Stomach smooth muscle (tissue), 2 donors: ENCODE results near the gene ARID5A.
A peak's percentile ranks its signal among the peaks of the same experiment; 100 is the strongest.

ENCODE experiments used
- H3K27ac ChIP-seq: one replicate; pipeline ENCODE4 v1.7.0; 2013; ENCODE audit warnings: mild to moderate bottlenecking, low read length, inconsistent platforms
- H3K27me3 ChIP-seq, 2 donors: one replicate each; pipeline ENCODE4 v1.7.0; 2013; ENCODE audit warnings: low read length in 2 of 2; ENCODE audit not compliant: insufficient read depth in 2 of 2, control insufficient read depth in 1 of 2
- H3K36me3 ChIP-seq, 2 donors: one replicate each; pipeline ENCODE4 v1.7.0; 2013; ENCODE audit warnings: low read length in 2 of 2; ENCODE audit not compliant: control insufficient read depth in 2 of 2, insufficient read depth in 2 of 2
- H3K4me1 ChIP-seq: one replicate; pipeline ENCODE4 v1.7.0; 2013; ENCODE audit warnings: low read length; ENCODE audit not compliant: control insufficient read depth, insufficient read depth
- H3K4me3 ChIP-seq, 2 donors: one replicate each; pipeline ENCODE4 v1.7.0; 2013; ENCODE audit warnings: low read length in 2 of 2
- H3K9ac ChIP-seq, 2 donors: one replicate each; pipeline ENCODE4 v1.7.0; 2013; ENCODE audit warnings: low read length in 2 of 2, mild to moderate bottlenecking in 1 of 2
- H3K9me3 ChIP-seq, 2 donors: one replicate each; pipeline ENCODE4 v1.7.0; 2013; ENCODE audit warnings: low read length in 2 of 2; ENCODE audit not compliant: control insufficient read depth in 2 of 2
- donor health status: healthy.
- donor health status: Pancreatic carcinoma.

Gene ARID5A

GRCh38 chr2:96508521-96509113, 27.9 kb upstream of the ARID5A start:
- Histone ChIP-seq H3K36me3 (no peaks in the 10 kb centered on the region), H3K4me1 (peaks cover 17% of the 10 kb centered on the region), H3K9me3 (no peaks in the 10 kb centered on the region), H3K9ac (no peak overlapping the region), H3K27me3 (peaks cover 2 to 4% of the 10 kb centered on the region in 2 donors), H3K27ac (no peak overlapping the region), H3K4me3 (peak overlapping the region in 1 of 2 donors; percentile 70)

DNA sequence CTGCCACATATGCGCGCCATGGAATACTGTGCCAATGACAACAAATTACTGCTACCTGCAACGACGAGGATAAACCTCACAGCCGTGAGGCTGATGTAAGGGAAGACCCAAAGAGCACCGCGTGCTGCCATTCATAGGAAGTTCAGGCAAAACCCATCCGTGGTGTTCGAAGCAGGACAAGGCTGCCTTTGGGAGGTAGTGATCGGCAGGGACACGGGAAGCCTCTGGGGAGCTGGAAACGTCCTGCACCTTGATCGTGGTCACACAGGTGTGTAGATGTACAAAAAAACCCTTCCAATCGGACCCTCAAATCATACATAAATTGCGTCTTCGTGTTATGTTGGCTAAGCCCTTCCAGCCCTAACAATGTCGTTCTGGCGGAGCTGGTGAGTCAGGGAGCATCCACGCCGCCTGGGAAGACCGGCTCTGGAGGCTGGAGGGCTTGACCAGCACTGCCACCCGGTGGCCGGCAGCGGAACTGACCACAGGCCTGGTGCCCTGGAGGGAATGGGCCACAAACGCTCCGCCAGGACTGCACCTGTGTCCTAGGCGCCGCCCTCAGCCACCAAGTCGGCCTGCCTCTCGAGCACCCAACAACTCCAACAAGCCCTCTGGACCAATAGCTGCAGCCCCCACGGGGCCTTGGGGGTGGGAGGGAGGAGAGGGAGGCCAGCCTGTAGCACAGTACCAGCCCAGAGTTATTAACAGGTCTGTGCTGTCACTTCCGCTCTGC, 27.3 kb upstream of the ARID5A start:
- Histone ChIP-seq H3K9ac (no peak overlapping the region), H3K27me3 (peaks cover 2 to 3% of the 10 kb centered on the region in 2 donors), H3K4me1 (peaks cover 17% of the 10 kb centered on the region), H3K4me3 (peak overlapping the region in 1 of 2 donors; percentile 29), H3K36me3 (no peaks in the 10 kb centered on the region), H3K9me3 (no peaks in the 10 kb centered on the region), H3K27ac (no peak overlapping the region)

DNA sequence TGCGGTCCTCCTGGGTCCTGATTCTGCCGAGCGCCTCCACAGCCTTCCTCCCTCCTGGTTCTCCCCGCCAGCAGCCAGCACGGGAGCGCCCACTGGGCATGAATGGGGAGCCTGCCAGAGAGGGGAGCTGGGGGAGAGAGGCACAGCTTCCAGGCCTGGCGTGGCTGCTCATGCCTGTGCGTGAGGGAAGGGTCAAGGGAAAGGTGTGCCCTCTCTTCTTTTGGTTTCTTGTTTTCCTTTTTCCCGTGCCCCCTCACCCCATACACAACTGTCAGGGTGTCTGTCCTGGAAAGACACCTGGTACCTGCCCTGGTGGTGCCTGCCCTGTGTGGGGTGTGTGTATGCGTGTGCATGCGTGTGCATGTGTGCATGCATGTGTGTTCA, 26.7 kb upstream of the ARID5A start:
- H3K4me3 ChIP-seq = no peak overlapping the region
- H3K27ac ChIP-seq = no peak overlapping the region
- peaks cover 17% of the 10 kb centered on the region for H3K4me1 ChIP-seq
- no peak overlapping the region for H3K9ac ChIP-seq
- H3K36me3 ChIP-seq = no peaks in the 10 kb centered on the region
- H3K27me3 ChIP-seq = peaks cover 2 to 3% of the 10 kb centered on the region in 2 donors
- no peaks in the 10 kb centered on the region for H3K9me3 ChIP-seq

DNA sequence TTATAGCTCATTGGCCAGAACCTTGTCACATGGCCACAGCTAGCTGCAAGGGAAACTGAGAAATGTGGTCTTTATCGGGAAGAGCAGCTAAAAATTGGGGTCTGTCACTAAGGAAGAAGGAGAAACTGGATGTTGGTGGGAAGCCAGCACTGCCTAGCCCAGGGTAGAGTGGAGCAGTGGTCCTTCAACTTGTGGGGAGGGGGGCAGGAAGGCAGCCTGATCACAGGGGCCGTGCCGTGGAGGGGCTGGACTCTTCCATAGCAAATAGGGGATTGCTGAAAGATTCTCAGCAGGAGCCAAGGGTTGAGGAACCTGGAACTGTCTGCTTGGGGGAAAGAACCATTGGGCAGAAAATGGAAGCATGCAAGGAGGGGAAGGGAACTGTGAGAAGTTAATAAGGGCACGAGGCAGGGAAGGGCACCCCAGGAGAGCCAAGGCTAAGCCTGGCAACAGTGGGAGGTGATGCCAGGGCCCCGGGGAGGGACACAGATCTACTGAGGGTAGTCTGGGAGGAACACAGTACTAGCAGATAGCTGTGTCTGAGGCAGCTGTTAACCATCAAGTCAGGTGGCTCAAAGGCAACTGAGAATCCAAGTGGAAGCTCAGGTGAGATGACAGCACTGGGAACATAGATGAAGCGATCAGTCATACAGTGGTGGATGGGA, 25.5 kb upstream of the ARID5A start:
- H3K4me3 ChIP-seq = no peak overlapping the region
- H3K27ac ChIP-seq = no peak overlapping the region
- H3K9ac ChIP-seq = no peak overlapping the region
- H3K36me3 ChIP-seq = no peaks in the 10 kb centered on the region
- H3K9me3 ChIP-seq = no peaks in the 10 kb centered on the region
- H3K27me3 ChIP-seq = peaks cover 2 to 3% of the 10 kb centered on the region in 2 donors
- H3K4me1 ChIP-seq = peaks cover 17% of the 10 kb centered on the region

- Histone ChIP-seq H3K9ac (no peak overlapping the region), H3K9me3 (no peaks in the 10 kb centered on the region), H3K4me1 (peaks cover 17% of the 10 kb centered on the region), H3K36me3 (no peaks in the 10 kb centered on the region), H3K27me3 (peaks cover 2 to 3% of the 10 kb centered on the region in 2 donors), H3K4me3 (no peak overlapping the region), H3K27ac (no peak overlapping the region)
Measured at GRCh38 chr2:96511851-96512250, 24.7 kb upstream of the ARID5A start.

GRCh38 chr2:96512341-96512740, 24.2 kb upstream of the ARID5A start:
- H3K9ac ChIP-seq = no peak overlapping the region
- H3K4me1 ChIP-seq = peaks cover 17% of the 10 kb centered on the region
- H3K27me3 ChIP-seq = peaks cover 2 to 3% of the 10 kb centered on the region in 2 donors
- no peaks in the 10 kb centered on the region for H3K36me3 ChIP-seq
- H3K27ac ChIP-seq = no peak overlapping the region
- H3K9me3 ChIP-seq = no peaks in the 10 kb centered on the region
- H3K4me3 ChIP-seq = no peak overlapping the region

DNA sequence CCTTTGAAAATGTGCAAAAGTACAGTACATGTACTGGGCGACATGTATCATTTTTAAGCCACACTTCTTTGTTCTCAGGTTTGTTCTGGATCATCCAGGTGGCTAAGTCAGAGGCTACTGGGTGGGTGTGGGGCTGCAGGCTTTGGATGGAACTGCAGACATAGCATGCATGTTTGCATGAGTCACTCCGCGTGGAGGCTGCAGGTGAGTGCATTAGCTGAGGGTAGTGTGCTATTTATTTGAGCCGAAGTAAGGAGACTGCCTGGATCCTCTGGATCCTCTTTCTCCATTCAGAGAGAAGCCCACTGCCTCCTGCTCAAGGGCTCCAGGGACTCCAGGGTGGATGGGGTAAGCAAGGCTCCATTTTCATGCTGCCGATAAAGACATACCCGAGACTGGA, 22.0 kb upstream of the ARID5A start:
- Histone ChIP-seq H3K9ac (no peak overlapping the region), H3K27me3 (peaks cover 0 to 3% of the 10 kb centered on the region in 2 donors), H3K36me3 (no peaks in the 10 kb centered on the region), H3K4me1 (peaks cover under 1% of the 10 kb centered on the region), H3K4me3 (no peak overlapping the region), H3K9me3 (no peaks in the 10 kb centered on the region), H3K27ac (no peak overlapping the region)

- no peaks in the 10 kb centered on the region for H3K27me3 ChIP-seq
- no peaks in the 10 kb centered on the region for H3K36me3 ChIP-seq
- H3K9ac ChIP-seq = no peak overlapping the region
- no peak overlapping the region for H3K27ac ChIP-seq
- no peaks in the 10 kb centered on the region for H3K9me3 ChIP-seq
- H3K4me3 ChIP-seq = no peak overlapping the region
- no peaks in the 10 kb centered on the region for H3K4me1 ChIP-seq
Measured at GRCh38 chr2:96517079-96517478, 19.5 kb upstream of the ARID5A start.

DNA sequence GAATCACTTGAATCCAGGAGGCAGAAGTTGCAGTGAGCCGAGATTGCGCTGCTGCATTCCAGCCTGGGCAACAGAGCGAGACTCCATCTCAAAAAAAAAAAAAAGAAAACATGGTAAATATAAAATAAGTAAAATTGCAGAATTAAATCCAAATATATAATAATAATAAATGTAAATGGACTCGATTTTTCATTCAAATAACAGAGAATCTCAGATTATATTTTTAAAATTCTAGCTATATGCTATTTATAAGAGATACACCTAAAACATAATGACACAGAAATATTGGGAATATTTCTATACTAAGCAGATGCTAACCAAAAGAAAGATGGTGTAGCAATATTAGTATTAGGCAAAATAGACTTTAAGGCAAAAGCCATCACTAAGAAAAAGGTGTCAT, 16.3 kb upstream of the ARID5A start:
- H3K36me3 ChIP-seq = no peaks in the 10 kb centered on the region
- H3K4me3 ChIP-seq = no peak overlapping the region
- H3K9me3 ChIP-seq = no peaks in the 10 kb centered on the region
- no peak overlapping the region for H3K27ac ChIP-seq
- H3K27me3 ChIP-seq = no peaks in the 10 kb centered on the region
- H3K9ac ChIP-seq = no peak overlapping the region
- H3K4me1 ChIP-seq = no peaks in the 10 kb centered on the region

- Histone ChIP-seq H3K9ac (no peak overlapping the region), H3K4me3 (no peak overlapping the region), H3K27ac (no peak overlapping the region), H3K9me3 (no peaks in the 10 kb centered on the region), H3K4me1 (no peaks in the 10 kb centered on the region), H3K36me3 (no peaks in the 10 kb centered on the region), H3K27me3 (no peaks in the 10 kb centered on the region)
Measured at GRCh38 chr2:96520697-96521096, 15.9 kb upstream of the ARID5A start.

DNA sequence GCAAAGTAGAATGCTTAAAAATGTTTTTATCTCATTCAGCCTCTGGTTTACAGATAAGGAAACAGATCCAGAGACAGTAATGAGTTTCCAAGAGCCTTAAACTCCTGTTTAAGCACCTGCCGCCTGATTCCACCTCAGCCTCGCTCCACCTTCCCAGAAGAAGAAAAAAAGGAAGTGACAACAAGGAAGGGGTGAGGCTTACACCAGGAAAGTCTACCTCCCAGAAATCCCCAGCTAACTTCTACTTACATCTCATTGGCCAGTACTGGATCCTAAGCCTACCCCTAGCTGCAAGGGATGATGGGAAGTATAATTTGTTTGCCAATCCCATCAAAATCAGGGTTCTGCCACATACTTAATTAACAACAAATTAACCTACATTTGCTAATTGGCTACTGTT, 15.3 kb upstream of the ARID5A start:
- Histone ChIP-seq H3K27ac (no peak overlapping the region), H3K27me3 (no peaks in the 10 kb centered on the region)

More for the DNA sequence above, 15.3 kb upstream of the ARID5A start:
- Histone ChIP-seq H3K4me1 (no peaks in the 10 kb centered on the region), H3K4me3 (no peak overlapping the region), H3K9me3 (no peaks in the 10 kb centered on the region), H3K9ac (no peak overlapping the region), H3K36me3 (no peaks in the 10 kb centered on the region)
